CD8-positive, alpha-beta memory T cell (primary cell): ENCODE results near the gene SLC9A6. TPM values are rescaled to one million over a fixed set of nuclear protein-coding genes. Genes with fewer than 3 reads are reported as not detected.
A peak's percentile ranks its signal among the peaks of the same experiment; 100 is the strongest.

Experiments used
- CTCF ChIA-PET: fragments of 350-600 bp; sonication (Branson Sonifier 250); formaldehyde crosslinking; loops from one replicate; lab custom pipeline; 2021; ENCODE audit warnings: antibody characterized with exemption; lab: Charles Lee
- POLR2A ChIA-PET: fragments of 350-600 bp; sonication (Branson Sonifier 250); formaldehyde crosslinking; loops from one replicate; lab custom pipeline; 2021; ENCODE audit warnings: antibody characterized with exemption; lab: Charles Lee
- DNase-seq, 5 donors: peaks; one replicate each; pipeline versions ENCODE4 v3.0.0 to v3.0.0-alpha.2; 2020 to 2022; ENCODE audit warnings: mixed read lengths in 1 of 5
- H3K27ac ChIP-seq: one replicate; pipeline ENCODE4 v1.7.0; 2013; ENCODE audit warnings: low read depth, mild to moderate bottlenecking, low read length, moderate library complexity
- H3K27me3 ChIP-seq: 2 replicates; pipeline ENCODE4 v1.7.0; 2013; ENCODE audit warnings: low read length, mild to moderate bottlenecking; ENCODE audit not compliant: insufficient read depth, poor library complexity, severe bottlenecking
- H3K36me3 ChIP-seq: 2 replicates; pipeline ENCODE4 v1.7.0; 2013; ENCODE audit warnings: mild to moderate bottlenecking, low read length, moderate library complexity; ENCODE audit not compliant: insufficient read depth
- H3K4me1 ChIP-seq: 2 replicates; pipeline ENCODE4 v1.7.0; 2013; ENCODE audit warnings: mild to moderate bottlenecking, low read length, moderate library complexity; ENCODE audit not compliant: insufficient read depth
- H3K4me3 ChIP-seq: 2 replicates; pipeline ENCODE4 v1.7.0; 2013; ENCODE audit warnings: mild to moderate bottlenecking, low read length
- H3K9me3 ChIP-seq: 2 replicates; pipeline ENCODE4 v1.7.0; 2013; ENCODE audit warnings: mild to moderate bottlenecking, low read length
- H3K27ac Mint-ChIP-seq, 8 donors: one replicate each; pipeline ENCODE4 v1.8.0; 2020 to 2021; ENCODE audit warnings: mixed read lengths in 8 of 8, mild to moderate bottlenecking in 6 of 8, inconsistent platforms in 3 of 8, moderate library complexity in 3 of 8
- H3K27me3 Mint-ChIP-seq, 2 donors: one replicate each; pipeline ENCODE4 v1.8.0; 2020 to 2021; ENCODE audit warnings: mixed read lengths in 2 of 2, mild to moderate bottlenecking in 1 of 2, moderate library complexity in 1 of 2
- H3K36me3 Mint-ChIP-seq, 3 donors: one replicate each; pipeline ENCODE4 v1.8.0; 2020 to 2021; ENCODE audit warnings: mixed read lengths in 3 of 3, inconsistent platforms in 1 of 3, mild to moderate bottlenecking in 1 of 3
- H3K4me1 Mint-ChIP-seq, 3 donors: one replicate each; pipeline ENCODE4 v1.8.0; 2020 to 2021; ENCODE audit warnings: mixed read lengths in 3 of 3, inconsistent platforms in 1 of 3, mild to moderate bottlenecking in 1 of 3
- H3K4me3 Mint-ChIP-seq, 7 donors: one replicate each; pipeline ENCODE4 v1.8.0; 2020 to 2021; ENCODE audit warnings: mixed read lengths in 7 of 7, mild to moderate bottlenecking in 6 of 7, moderate library complexity in 4 of 7, inconsistent platforms in 2 of 7
- H3K9me3 Mint-ChIP-seq, 5 donors: one replicate each; pipeline ENCODE4 v1.8.0; 2020 to 2022; ENCODE audit warnings: mixed read lengths in 5 of 5, mild to moderate bottlenecking in 3 of 5, moderate library complexity in 2 of 5, inconsistent platforms in 1 of 5
- polyA plus RNA-seq: library from polyadenylated mRNA; unstranded; fragments of 300-500 nt; fragmentation: Illumina TruSeq; gene quantifications from one replicate; pipeline ENCODE4 v1.2.3, GENCODE V29; 2021
- total RNA-seq, 2 experiments: library from RNA; stranded (reverse); gene quantifications; one replicate each; pipeline ENCODE4 v1.2.3, GENCODE V29; 2021

Gene SLC9A6
- total and polyA plus RNA-seq, 3 experiments from 2014 or later = 14.9 to 18.0 (median 16.2) TPM

GRCh38 chrX:136055651-136056221, 70.5 kb downstream of the SLC9A6 start:
- Histone ChIP-seq H3K4me3 (no peak overlapping the region), H3K27ac (no peak overlapping the region), H3K4me1 (peaks cover 18% of the 10 kb centered on the region), H3K36me3 (no peaks in the 10 kb centered on the region), H3K27me3 (no peaks in the 10 kb centered on the region), H3K9me3 (no peaks in the 10 kb centered on the region)
- no peak for DNase-seq
- Mint-ChIP-seq H3K27ac (no peak overlapping the region), H3K27me3 (peaks cover 0 to 3% of the 10 kb centered on the region in 2 donors), H3K9me3 (no peaks in the 10 kb centered on the region), H3K36me3 (no peaks in the 10 kb centered on the region), H3K4me1 (peaks cover 8 to 10% (median 9%) of the 10 kb centered on the region in 3 donors), H3K4me3 (no peak overlapping the region)
- POLR2A ChIA-PET = no interaction called here
- CTCF ChIA-PET = interaction anchor here (0.7 to 1.7 kb wide), 2 partner anchors 68 to 108 kb away, joined by 3 to 4 read pairs; no protein-coding TSS in a partner anchor

GRCh38 chrX:136057567-136057966, 72.3 kb downstream of the SLC9A6 start:
- DNase-seq = no peak
- Histone ChIP-seq H3K4me1 (peaks cover 18% of the 10 kb centered on the region), H3K27ac (no peak overlapping the region), H3K27me3 (no peaks in the 10 kb centered on the region), H3K4me3 (no peak overlapping the region), H3K9me3 (no peaks in the 10 kb centered on the region), H3K36me3 (no peaks in the 10 kb centered on the region)
- Mint-ChIP-seq H3K36me3 (no peaks in the 10 kb centered on the region), H3K4me1 (peaks cover 8 to 10% (median 9%) of the 10 kb centered on the region in 3 donors), H3K4me3 (no peak overlapping the region), H3K27ac (peak overlapping the region in 2 of 8 donors; percentile 2 to 10), H3K27me3 (peaks cover 0 to 3% of the 10 kb centered on the region in 2 donors), H3K9me3 (no peaks in the 10 kb centered on the region)
- ChIA-PET POLR2A (no interaction called here), CTCF (interaction anchor here (1.7 kb wide), 1 partner anchor 106 kb away, joined by 4 read pairs; no protein-coding TSS in a partner anchor)

GRCh38 chrX:136059350-136059749, 74.1 kb downstream of the SLC9A6 start:
- Mint-ChIP-seq H3K27me3 (peaks cover 4 to 5% of the 10 kb centered on the region in 2 donors), H3K4me1 (peaks cover 8 to 11% (median 9%) of the 10 kb centered on the region in 3 donors), H3K27ac (no peak overlapping the region), H3K4me3 (no peak overlapping the region), H3K9me3 (no peaks in the 10 kb centered on the region), H3K36me3 (no peaks in the 10 kb centered on the region)
- no peak overlapping the region for H3K27ac ChIP-seq
- DNase-seq = no peak
- no peaks in the 10 kb centered on the region for H3K27me3 ChIP-seq
- no peaks in the 10 kb centered on the region for H3K36me3 ChIP-seq
- CTCF ChIA-PET = no interaction called here
- H3K4me1 ChIP-seq = peaks cover 27% of the 10 kb centered on the region
- no peaks in the 10 kb centered on the region for H3K9me3 ChIP-seq
- no peak overlapping the region for H3K4me3 ChIP-seq
- POLR2A ChIA-PET = no interaction called here

GRCh38 chrX:136061286-136061685, 76.1 kb downstream of the SLC9A6 start:
- Histone ChIP-seq H3K27ac (no peak overlapping the region), H3K4me3 (no peak overlapping the region), H3K4me1 (peaks cover 37% of the 10 kb centered on the region), H3K27me3 (no peaks in the 10 kb centered on the region), H3K36me3 (no peaks in the 10 kb centered on the region), H3K9me3 (no peaks in the 10 kb centered on the region)
- Mint-ChIP-seq H3K27me3 (peaks cover 5 to 8% of the 10 kb centered on the region in 2 donors), H3K4me1 (peaks cover 12 to 22% (median 16%) of the 10 kb centered on the region in 3 donors), H3K4me3 (no peak overlapping the region), H3K9me3 (no peaks in the 10 kb centered on the region), H3K36me3 (no peaks in the 10 kb centered on the region), H3K27ac (no peak overlapping the region)
- DNase-seq = no peak
- POLR2A ChIA-PET = no interaction called here
- CTCF ChIA-PET = no interaction called here

- peak overlapping the region in 1 of 7 donors; percentile 24 for H3K4me3 Mint-ChIP-seq
- H3K4me3 ChIP-seq = no peak overlapping the region
- ChIA-PET POLR2A (no interaction called here), CTCF (no interaction called here)
- peaks cover 9 to 18% (median 12%) of the 10 kb centered on the region in 3 donors for H3K4me1 Mint-ChIP-seq
- no peak overlapping the region for H3K27ac ChIP-seq
- no peak for DNase-seq
- peaks cover 5 to 11% of the 10 kb centered on the region in 2 donors for H3K27me3 Mint-ChIP-seq
- no peak overlapping the region for H3K27ac Mint-ChIP-seq
- H3K9me3 Mint-ChIP-seq = no peaks in the 10 kb centered on the region
- H3K9me3 ChIP-seq = no peaks in the 10 kb centered on the region
- H3K36me3 ChIP-seq = no peaks in the 10 kb centered on the region
- H3K36me3 Mint-ChIP-seq = no peaks in the 10 kb centered on the region
- H3K27me3 ChIP-seq = no peaks in the 10 kb centered on the region
- peaks cover 33% of the 10 kb centered on the region for H3K4me1 ChIP-seq
Observed at GRCh38 chrX:136061696-136062095, 76.5 kb downstream of the SLC9A6 start.

GRCh38 chrX:136063340-136064079, 78.3 kb downstream of the SLC9A6 start:
- H3K27me3 Mint-ChIP-seq = peaks cover 5 to 15% of the 10 kb centered on the region in 2 donors
- no peaks in the 10 kb centered on the region for H3K9me3 Mint-ChIP-seq
- H3K27ac Mint-ChIP-seq = no peak overlapping the region
- no peaks in the 10 kb centered on the region for H3K27me3 ChIP-seq
- no peaks in the 10 kb centered on the region for H3K9me3 ChIP-seq
- no peak overlapping the region for H3K27ac ChIP-seq
- DNase-seq = no peak
- H3K36me3 Mint-ChIP-seq = no peaks in the 10 kb centered on the region
- ChIA-PET POLR2A (no interaction called here), CTCF (no interaction called here)
- peaks cover 20% of the 10 kb centered on the region for H3K4me1 ChIP-seq
- H3K4me1 Mint-ChIP-seq = peaks cover 4 to 14% (median 8%) of the 10 kb centered on the region in 3 donors
- no peaks in the 10 kb centered on the region for H3K36me3 ChIP-seq
- no peak overlapping the region for H3K4me3 ChIP-seq
- no peak overlapping the region for H3K4me3 Mint-ChIP-seq

GRCh38 chrX:136064661-136065043, 79.4 kb downstream of the SLC9A6 start:
- ChIA-PET POLR2A (no interaction called here), CTCF (no interaction called here)
- peak overlapping the region in 4 of 8 donors; percentile 34 to 71 (median 41) for H3K27ac Mint-ChIP-seq

GRCh38 chrX:136065044-136065671, 79.9 kb downstream of the SLC9A6 start:
- Histone ChIP-seq H3K27me3 (no peaks in the 10 kb centered on the region), H3K36me3 (no peaks in the 10 kb centered on the region), H3K9me3 (no peaks in the 10 kb centered on the region), H3K27ac (no peak overlapping the region), H3K4me1 (peaks cover 20% of the 10 kb centered on the region), H3K4me3 (no peak overlapping the region)
- H3K4me1 Mint-ChIP-seq = peaks cover 6 to 18% (median 13%) of the 10 kb centered on the region in 3 donors
- peaks cover 5 to 15% of the 10 kb centered on the region in 2 donors for H3K27me3 Mint-ChIP-seq
- H3K27ac Mint-ChIP-seq = peak overlapping the region in 4 of 8 donors; percentile 34 to 71 (median 41)
- POLR2A ChIA-PET = no interaction called here
- DNase-seq = peak in 2 of 5 donors; percentile 10 to 65
- CTCF ChIA-PET = no interaction called here
- H3K36me3 Mint-ChIP-seq = no peaks in the 10 kb centered on the region
- H3K9me3 Mint-ChIP-seq = no peaks in the 10 kb centered on the region
- H3K4me3 Mint-ChIP-seq = peak overlapping the region in 3 of 7 donors; percentile 15 to 39 (median 38)

More at GRCh38 chrX:136064661-136065043, 79.4 kb downstream of the SLC9A6 start:
- no peaks in the 10 kb centered on the region for H3K27me3 ChIP-seq
- H3K27ac ChIP-seq = no peak overlapping the region
- no peaks in the 10 kb centered on the region for H3K9me3 ChIP-seq
- peaks cover 20% of the 10 kb centered on the region for H3K4me1 ChIP-seq
- no peak overlapping the region for H3K4me3 ChIP-seq
- peaks cover 5 to 14% (median 10%) of the 10 kb centered on the region in 3 donors for H3K4me1 Mint-ChIP-seq
- H3K4me3 Mint-ChIP-seq = peak overlapping the region in 3 of 7 donors; percentile 15 to 39 (median 38)
- no peaks in the 10 kb centered on the region for H3K36me3 ChIP-seq
- no peak for DNase-seq
- H3K36me3 Mint-ChIP-seq = no peaks in the 10 kb centered on the region
- no peaks in the 10 kb centered on the region for H3K9me3 Mint-ChIP-seq
- H3K27me3 Mint-ChIP-seq = peaks cover 5 to 15% of the 10 kb centered on the region in 2 donors
